Measurements from ENCODE around the gene EMC1.

EMC1 gene

DNA sequence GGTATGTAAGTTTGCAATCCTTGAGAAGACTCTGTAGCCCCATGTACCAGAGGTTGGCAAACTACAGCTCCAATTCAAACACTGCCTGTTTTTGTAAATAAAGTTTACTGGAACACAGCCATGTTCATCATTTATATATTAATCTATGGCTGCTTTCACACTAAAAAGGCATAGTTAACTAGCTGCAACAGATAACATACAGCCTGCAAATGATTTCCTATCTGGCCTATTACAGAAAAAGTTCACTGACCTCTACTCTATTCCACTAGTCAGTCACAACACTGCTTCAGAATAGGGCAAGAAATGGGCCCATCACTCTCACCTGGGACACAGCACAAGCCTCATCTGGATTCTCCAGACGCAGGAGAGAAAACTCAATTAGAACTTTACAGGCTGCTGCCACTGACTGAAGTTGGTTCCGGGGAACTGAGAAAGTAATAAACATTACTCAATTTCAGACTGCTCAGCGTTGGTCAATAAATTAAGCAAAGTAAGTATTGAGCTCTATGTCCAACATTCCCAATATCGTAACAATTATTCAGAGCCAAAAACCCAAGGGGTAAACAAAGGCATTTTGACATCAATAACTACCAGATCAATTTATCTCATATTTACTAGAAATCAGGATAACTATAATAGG is 51.9 kb downstream of the EMC1 start:
- TF ChIP-seq CEBPB (IDR thresholded peaks at IDR 0.05) (no peak), TCF12 (IDR thresholded peaks at IDR 0.05; ENCODE audit: low read depth) (no peak), CREB1 (IDR thresholded peaks at IDR 0.05; ENCODE audit: low read depth) (no peak), TEAD4 (IDR thresholded peaks at IDR 0.05) (no peak), ZBTB7A (IDR thresholded peaks at IDR 0.05; ENCODE audit: low read depth) (no peak), EGR1 (IDR thresholded peaks at IDR 0.05) (no peak), NFIC (IDR thresholded peaks at IDR 0.05) (no peak)
- TF ChIP-seq, protein P1, sequence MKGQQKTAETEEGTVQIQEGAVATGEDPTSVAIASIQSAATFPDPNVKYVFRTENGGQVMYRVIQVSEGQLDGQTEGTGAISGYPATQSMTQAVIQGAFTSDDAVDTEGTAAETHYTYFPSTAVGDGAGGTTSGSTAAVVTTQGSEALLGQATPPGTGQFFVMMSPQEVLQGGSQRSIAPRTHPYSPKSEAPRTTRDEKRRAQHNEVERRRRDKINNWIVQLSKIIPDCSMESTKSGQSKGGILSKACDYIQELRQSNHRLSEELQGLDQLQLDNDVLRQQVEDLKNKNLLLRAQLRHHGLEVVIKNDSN (IDR thresholded peaks at IDR 0.05), result no peak
- TF ChIP-seq, protein P2, sequence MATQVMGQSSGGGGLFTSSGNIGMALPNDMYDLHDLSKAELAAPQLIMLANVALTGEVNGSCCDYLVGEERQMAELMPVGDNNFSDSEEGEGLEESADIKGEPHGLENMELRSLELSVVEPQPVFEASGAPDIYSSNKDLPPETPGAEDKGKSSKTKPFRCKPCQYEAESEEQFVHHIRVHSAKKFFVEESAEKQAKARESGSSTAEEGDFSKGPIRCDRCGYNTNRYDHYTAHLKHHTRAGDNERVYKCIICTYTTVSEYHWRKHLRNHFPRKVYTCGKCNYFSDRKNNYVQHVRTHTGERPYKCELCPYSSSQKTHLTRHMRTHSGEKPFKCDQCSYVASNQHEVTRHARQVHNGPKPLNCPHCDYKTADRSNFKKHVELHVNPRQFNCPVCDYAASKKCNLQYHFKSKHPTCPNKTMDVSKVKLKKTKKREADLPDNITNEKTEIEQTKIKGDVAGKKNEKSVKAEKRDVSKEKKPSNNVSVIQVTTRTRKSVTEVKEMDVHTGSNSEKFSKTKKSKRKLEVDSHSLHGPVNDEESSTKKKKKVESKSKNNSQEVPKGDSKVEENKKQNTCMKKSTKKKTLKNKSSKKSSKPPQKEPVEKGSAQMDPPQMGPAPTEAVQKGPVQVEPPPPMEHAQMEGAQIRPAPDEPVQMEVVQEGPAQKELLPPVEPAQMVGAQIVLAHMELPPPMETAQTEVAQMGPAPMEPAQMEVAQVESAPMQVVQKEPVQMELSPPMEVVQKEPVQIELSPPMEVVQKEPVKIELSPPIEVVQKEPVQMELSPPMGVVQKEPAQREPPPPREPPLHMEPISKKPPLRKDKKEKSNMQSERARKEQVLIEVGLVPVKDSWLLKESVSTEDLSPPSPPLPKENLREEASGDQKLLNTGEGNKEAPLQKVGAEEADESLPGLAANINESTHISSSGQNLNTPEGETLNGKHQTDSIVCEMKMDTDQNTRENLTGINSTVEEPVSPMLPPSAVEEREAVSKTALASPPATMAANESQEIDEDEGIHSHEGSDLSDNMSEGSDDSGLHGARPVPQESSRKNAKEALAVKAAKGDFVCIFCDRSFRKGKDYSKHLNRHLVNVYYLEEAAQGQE (IDR thresholded peaks at IDR 0.05; ENCODE audit: low read depth), result no peak

DNA sequence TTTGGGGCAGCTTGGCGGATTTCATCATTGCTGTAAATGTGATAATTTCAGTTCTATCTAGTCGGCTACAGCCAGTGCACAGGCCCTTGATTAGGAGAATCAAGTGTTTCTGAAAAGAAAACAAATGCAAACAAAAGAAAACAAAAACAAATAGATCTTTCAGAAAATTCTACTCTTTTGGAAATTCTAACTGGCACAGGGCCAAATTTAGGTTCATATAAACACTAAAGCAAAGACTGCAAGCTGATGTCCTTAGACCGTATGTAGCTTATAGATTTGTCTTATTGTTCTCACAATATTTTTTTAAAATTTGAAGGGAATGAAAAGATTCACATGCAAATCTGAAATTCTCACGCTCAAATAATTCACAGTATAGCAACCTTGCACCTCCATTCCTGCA is 52.5 kb downstream of the EMC1 start:
- TF ChIP-seq EP300 (IDR thresholded peaks at IDR 0.05; ENCODE audit: borderline replicate concordance) (no peak), NFIC (IDR thresholded peaks at IDR 0.05) (peak; percentile 37; the same call in 1 of the 2 replicates)

DNA sequence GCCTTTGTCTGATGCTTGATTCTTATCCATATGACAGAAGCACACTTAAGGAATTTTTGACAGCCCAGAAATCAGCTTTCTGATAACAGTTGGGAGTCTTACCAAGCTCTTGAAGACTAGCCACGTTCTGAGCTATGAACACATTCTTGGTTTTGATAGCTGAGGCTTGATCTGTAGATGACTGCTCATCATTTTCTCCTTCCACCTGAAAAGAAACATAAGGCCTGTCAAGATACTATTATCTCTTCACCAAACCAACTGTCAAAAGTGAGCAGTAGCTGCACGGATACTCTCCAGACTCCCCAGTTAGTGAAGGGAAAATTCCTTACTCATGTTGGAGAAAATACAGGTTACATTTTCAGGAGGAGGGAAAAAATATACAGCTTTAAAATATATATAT is 53.5 kb downstream of the EMC1 start:
- TF ChIP-seq EGR1 (IDR thresholded peaks at IDR 0.05) (no peak), CEBPB (IDR thresholded peaks at IDR 0.05) (no peak), ZBTB7A (IDR thresholded peaks at IDR 0.05; ENCODE audit: low read depth) (no peak)

DNA sequence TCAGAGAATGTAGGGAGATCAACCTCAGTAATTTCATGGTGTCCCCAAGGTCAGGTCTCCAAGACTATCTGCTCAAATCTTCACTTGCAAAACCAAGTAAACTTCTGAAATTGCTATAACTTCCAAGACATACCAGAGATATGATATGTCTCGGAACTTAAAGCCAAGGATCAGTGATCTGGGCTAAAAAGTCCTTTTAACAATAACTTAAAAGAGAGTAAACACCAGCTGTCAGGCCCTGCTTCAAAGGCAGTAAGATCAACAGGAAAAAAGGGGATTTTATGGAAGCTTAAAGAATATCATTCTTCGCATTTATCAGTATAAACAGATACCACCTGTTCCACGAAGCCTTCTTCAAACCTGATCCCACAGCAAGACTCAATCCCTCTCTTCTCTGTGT is 55.0 kb downstream of the EMC1 start:
- no peak for TF ChIP-seq CEBPB (IDR thresholded peaks at IDR 0.05)
- TF ChIP-seq TEAD4 (IDR thresholded peaks at IDR 0.05), result no peak

DNA sequence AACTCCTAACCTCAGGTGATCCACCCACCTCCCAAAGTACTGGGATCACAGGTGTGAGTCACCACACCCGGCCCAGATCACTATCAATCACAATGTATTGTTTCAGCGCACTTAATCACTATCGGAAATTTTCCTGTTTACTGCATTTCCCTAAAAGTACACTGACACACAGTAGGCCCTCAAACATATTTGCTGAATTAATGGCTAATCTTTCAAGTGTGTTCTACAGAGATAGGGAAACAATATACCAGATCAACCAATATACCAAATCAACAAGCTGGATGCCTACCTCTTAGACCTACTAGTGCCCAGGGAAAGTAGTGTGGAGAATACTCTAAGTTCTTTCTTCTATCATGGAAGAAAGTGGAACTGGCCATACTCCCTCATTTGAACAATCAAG is 58.3 kb downstream of the EMC1 start:
- TF ChIP-seq ZBTB7A (IDR thresholded peaks at IDR 0.05; ENCODE audit: low read depth) (no peak), EP300 (IDR thresholded peaks at IDR 0.05; ENCODE audit: borderline replicate concordance) (no peak), EGR1 (IDR thresholded peaks at IDR 0.05) (no peak), TAF1 (IDR thresholded peaks at IDR 0.05; ENCODE audit: low read depth) (no peak), NFIC (IDR thresholded peaks at IDR 0.05) (no peak), CREB1 (IDR thresholded peaks at IDR 0.05; ENCODE audit: low read depth) (no peak), TEAD4 (IDR thresholded peaks at IDR 0.05) (no peak), YY1 (IDR thresholded peaks at IDR 0.05; ENCODE audit: low read depth) (no peak), FOXM1 (IDR thresholded peaks at IDR 0.05; ENCODE audit: borderline replicate concordance, low read depth) (no peak), RAD21 (IDR thresholded peaks at IDR 0.05; ENCODE audit: low read depth) (no peak), TCF12 (IDR thresholded peaks at IDR 0.05; ENCODE audit: low read depth) (no peak), CEBPB (IDR thresholded peaks at IDR 0.05) (no peak)
- TF ChIP-seq, protein P3, sequence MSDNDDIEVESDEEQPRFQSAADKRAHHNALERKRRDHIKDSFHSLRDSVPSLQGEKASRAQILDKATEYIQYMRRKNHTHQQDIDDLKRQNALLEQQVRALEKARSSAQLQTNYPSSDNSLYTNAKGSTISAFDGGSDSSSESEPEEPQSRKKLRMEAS (IDR thresholded peaks at IDR 0.05), result no peak
- TF ChIP-seq, protein P1 (IDR thresholded peaks at IDR 0.05), result no peak
- TF ChIP-seq, protein P2 (IDR thresholded peaks at IDR 0.05; ENCODE audit: low read depth), result no peak

DNA sequence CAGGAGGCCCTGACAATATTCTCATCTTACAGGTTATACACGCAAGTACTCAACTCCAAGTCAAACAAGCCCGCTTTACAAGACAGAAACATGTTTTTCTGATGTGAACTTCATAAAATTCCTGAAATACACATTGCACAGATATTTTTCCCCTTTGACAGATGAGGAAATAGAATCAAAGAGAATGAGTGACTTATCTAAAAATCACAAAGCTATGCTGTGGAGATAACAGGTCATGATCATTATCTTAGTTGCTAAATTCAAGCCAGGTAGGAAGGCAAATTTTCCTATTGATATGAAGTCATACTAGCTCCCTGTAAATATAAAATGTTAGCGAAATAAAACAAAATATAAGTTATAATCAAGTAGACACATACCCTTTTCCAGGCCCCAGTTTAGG is 59.5 kb downstream of the EMC1 start:
- TF ChIP-seq YY1 (IDR thresholded peaks at IDR 0.05; ENCODE audit: low read depth), result no peak
- TF ChIP-seq TCF12 (IDR thresholded peaks at IDR 0.05; ENCODE audit: low read depth), result no peak
- no peak for TF ChIP-seq CEBPB (IDR thresholded peaks at IDR 0.05)
- TF ChIP-seq RAD21 (IDR thresholded peaks at IDR 0.05; ENCODE audit: low read depth), result no peak

DNA sequence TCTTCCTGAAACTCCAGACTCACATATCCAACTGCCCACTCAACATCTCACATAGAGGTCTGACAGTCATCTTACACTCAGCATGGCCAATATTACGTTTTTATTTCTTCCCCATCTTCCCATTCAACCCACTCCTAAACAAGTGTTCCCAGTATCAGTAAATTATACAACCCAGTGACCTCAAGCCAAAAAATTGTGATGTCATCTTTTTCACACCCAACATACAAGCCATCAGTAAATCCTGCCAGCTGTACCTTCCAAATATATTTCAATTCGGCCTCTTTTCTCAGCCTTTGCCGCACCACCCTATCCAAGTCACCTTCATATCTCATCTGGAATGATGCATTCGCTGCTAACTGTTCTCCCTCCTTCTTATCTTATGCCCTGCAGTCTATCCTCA is 60.9 kb downstream of the EMC1 start:
- TF ChIP-seq YY1 (IDR thresholded peaks at IDR 0.05; ENCODE audit: low read depth), result no peak
- TF ChIP-seq RAD21 (IDR thresholded peaks at IDR 0.05; ENCODE audit: low read depth), result no peak
- TF ChIP-seq, protein P2 (IDR thresholded peaks at IDR 0.05; ENCODE audit: low read depth), result no peak
- no peak for TF ChIP-seq ZBTB7A (IDR thresholded peaks at IDR 0.05; ENCODE audit: low read depth)
- TF ChIP-seq EP300 (IDR thresholded peaks at IDR 0.05; ENCODE audit: borderline replicate concordance), result no peak
- no peak for TF ChIP-seq CEBPB (IDR thresholded peaks at IDR 0.05)
- TF ChIP-seq TEAD4 (IDR thresholded peaks at IDR 0.05), result no peak
- TF ChIP-seq, protein P3 (IDR thresholded peaks at IDR 0.05), result no peak
- TF ChIP-seq TAF1 (IDR thresholded peaks at IDR 0.05; ENCODE audit: low read depth), result no peak
- no peak for TF ChIP-seq NFIC (IDR thresholded peaks at IDR 0.05)
- TF ChIP-seq EGR1 (IDR thresholded peaks at IDR 0.05), result no peak
- TF ChIP-seq CREB1 (IDR thresholded peaks at IDR 0.05; ENCODE audit: low read depth), result no peak
- TF ChIP-seq, protein P1 (IDR thresholded peaks at IDR 0.05), result no peak
- TF ChIP-seq TCF12 (IDR thresholded peaks at IDR 0.05; ENCODE audit: low read depth), result no peak
- no peak for TF ChIP-seq FOXM1 (IDR thresholded peaks at IDR 0.05; ENCODE audit: borderline replicate concordance, low read depth)
